HFF-Myc (cell line): ENCODE measurements around the gene ZNF385B.
"Not testable (repeated sequence)": the region's sequence is repeated elsewhere in the genome, so short reads cannot be mapped to it uniquely, and the experiment has no call there.

Experiments used
- DNase-seq: peaks from one replicate; pipeline ENCODE4 v3.0.0-alpha.2; 2011; ENCODE audit warnings: low read depth; ENCODE audit errors: extremely low read depth
- H3K4me3 ChIP-seq: replicated peaks from 2 replicates; pipeline ENCODE4 v1.5.1; 2011; ENCODE audit warnings: low read depth, mild to moderate bottlenecking, control low read depth, low read length
- CTCF ChIP-seq: IDR thresholded peaks from 2 replicates; pipeline ENCODE4 v1.5.1; 2012; ENCODE audit warnings: mild to moderate bottlenecking, low read depth, low read length, control low read depth; ENCODE audit errors: missing control alignments

ZNF385B gene

GRCh38 chr2:179642462-179642861 is 218.9 kb downstream of the ZNF385B start:
- no peak overlapping the region for H3K4me3 ChIP-seq
- DNase-seq: no peak
- no peak for TF ChIP-seq CTCF

GRCh38 chr2:179636995-179637394 is 224.4 kb downstream of the ZNF385B start:
- no peak overlapping the region for H3K4me3 ChIP-seq
- DNase-seq: no peak
- TF ChIP-seq CTCF: no peak

- DNase-seq: no peak
- no peak for TF ChIP-seq CTCF
- no peak overlapping the region for H3K4me3 ChIP-seq
Observed at GRCh38 chr2:179636100-179636980, 225.1 kb downstream of the ZNF385B start.

GRCh38 chr2:179631769-179632385 is 229.5 kb downstream of the ZNF385B start:
- DNase-seq, H3K4me3 ChIP-seq: not testable (repeated sequence)

GRCh38 chr2:179629776-179630175 is 231.6 kb downstream of the ZNF385B start:
- H3K4me3 ChIP-seq, DNase-seq: not testable (repeated sequence)

- no peak for DNase-seq
- TF ChIP-seq CTCF: no peak
- H3K4me3 ChIP-seq: no peak overlapping the region
Observed at GRCh38 chr2:179626261-179626660, 235.2 kb downstream of the ZNF385B start.

GRCh38 chr2:179622635-179623300 is 238.6 kb downstream of the ZNF385B start:
- no peak for TF ChIP-seq CTCF
- no peak for DNase-seq
- no peak overlapping the region for H3K4me3 ChIP-seq
